ENCODE measurements around the gene KCNAB1.

Gene KCNAB1

DNA sequence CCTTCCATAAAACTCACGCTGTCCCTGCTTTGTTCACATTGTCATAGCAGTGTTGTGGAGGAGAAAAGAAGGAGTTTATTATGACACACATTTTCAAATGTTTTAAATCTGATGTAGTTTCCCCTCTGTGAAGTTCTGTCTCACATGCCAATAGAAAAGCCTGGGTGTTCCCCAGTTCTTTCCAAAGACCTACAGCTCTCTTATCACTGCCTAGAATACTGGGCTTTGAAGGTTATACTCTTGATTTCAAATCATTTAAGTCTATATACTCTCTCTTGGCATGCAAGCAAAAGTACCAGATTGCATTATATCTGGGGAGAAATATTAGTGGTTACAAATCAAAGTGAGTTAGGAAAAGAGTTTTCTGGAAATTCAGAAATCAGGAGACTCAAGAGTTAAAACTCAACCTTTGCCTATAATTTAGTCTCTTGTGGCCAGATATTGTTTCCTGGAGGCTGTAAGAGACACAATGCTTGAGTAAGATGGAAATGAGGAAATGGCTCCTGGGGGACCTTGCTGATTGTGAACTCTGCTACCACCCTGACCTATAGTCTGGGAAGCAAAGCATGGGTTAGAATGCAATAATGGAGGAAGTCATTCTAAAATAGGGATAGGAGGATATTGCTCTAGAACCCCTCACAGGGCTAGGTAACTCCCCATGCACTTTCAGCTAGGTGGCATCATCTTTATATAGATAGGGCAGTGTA, 182.8 kb downstream of the KCNAB1 start:
- no peaks in the 10 kb centered on the region for H3K79me2 ChIP-seq
- H3K9me3 ChIP-seq (ENCODE audit: control insufficient read depth, low read length), result no peaks in the 10 kb centered on the region
- H3K4me3 ChIP-seq (ENCODE audit: low read depth, low read length), result no peak overlapping the region
- no peak overlapping the region for H3K4me2 ChIP-seq (ENCODE audit: low read length)
- H2AFZ ChIP-seq, result no peak overlapping the region
- TF ChIP-seq, protein P1, sequence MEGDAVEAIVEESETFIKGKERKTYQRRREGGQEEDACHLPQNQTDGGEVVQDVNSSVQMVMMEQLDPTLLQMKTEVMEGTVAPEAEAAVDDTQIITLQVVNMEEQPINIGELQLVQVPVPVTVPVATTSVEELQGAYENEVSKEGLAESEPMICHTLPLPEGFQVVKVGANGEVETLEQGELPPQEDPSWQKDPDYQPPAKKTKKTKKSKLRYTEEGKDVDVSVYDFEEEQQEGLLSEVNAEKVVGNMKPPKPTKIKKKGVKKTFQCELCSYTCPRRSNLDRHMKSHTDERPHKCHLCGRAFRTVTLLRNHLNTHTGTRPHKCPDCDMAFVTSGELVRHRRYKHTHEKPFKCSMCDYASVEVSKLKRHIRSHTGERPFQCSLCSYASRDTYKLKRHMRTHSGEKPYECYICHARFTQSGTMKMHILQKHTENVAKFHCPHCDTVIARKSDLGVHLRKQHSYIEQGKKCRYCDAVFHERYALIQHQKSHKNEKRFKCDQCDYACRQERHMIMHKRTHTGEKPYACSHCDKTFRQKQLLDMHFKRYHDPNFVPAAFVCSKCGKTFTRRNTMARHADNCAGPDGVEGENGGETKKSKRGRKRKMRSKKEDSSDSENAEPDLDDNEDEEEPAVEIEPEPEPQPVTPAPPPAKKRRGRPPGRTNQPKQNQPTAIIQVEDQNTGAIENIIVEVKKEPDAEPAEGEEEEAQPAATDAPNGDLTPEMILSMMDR (IDR thresholded peaks at IDR 0.05), result no peak
- no peak overlapping the region for H3K27ac ChIP-seq
- no peaks in the 10 kb centered on the region for H3K27me3 ChIP-seq (ENCODE audit: control insufficient read depth, insufficient read depth, low read length)
- H3K36me3 ChIP-seq (ENCODE audit: control insufficient read depth, insufficient read depth, low read length), result no peaks in the 10 kb centered on the region
- no peaks in the 10 kb centered on the region for H3K4me1 ChIP-seq
- H3K9ac ChIP-seq, result no peak overlapping the region

- H2AFZ ChIP-seq, result no peak overlapping the region
- no peak overlapping the region for H3K27ac ChIP-seq
- no peak overlapping the region for H3K9ac ChIP-seq
- H3K9me3 ChIP-seq (ENCODE audit: control insufficient read depth, low read length), result no peaks in the 10 kb centered on the region
- H3K4me3 ChIP-seq (ENCODE audit: low read depth, low read length), result no peak overlapping the region
- H3K36me3 ChIP-seq (ENCODE audit: control insufficient read depth, insufficient read depth, low read length), result no peaks in the 10 kb centered on the region
- no peaks in the 10 kb centered on the region for H3K27me3 ChIP-seq (ENCODE audit: control insufficient read depth, insufficient read depth, low read length)
- no peaks in the 10 kb centered on the region for H3K79me2 ChIP-seq
- no peak overlapping the region for H3K4me2 ChIP-seq (ENCODE audit: low read length)
- no peaks in the 10 kb centered on the region for H3K4me1 ChIP-seq
- TF ChIP-seq, protein P1 (IDR thresholded peaks at IDR 0.05), result no peak
Measured at GRCh38 chr3:156304406-156304805, 184.0 kb downstream of the KCNAB1 start.

- no peak overlapping the region for H2AFZ ChIP-seq
- no peak overlapping the region for H3K27ac ChIP-seq
- H3K27me3 ChIP-seq (ENCODE audit: control insufficient read depth, insufficient read depth, low read length), result no peaks in the 10 kb centered on the region
- H3K4me3 ChIP-seq (ENCODE audit: low read depth, low read length), result no peak overlapping the region
- TF ChIP-seq, protein P1 (IDR thresholded peaks at IDR 0.05), result no peak
- no peaks in the 10 kb centered on the region for H3K4me1 ChIP-seq
- no peaks in the 10 kb centered on the region for H3K9me3 ChIP-seq (ENCODE audit: control insufficient read depth, low read length)
- H3K4me2 ChIP-seq (ENCODE audit: low read length), result no peak overlapping the region
- no peaks in the 10 kb centered on the region for H3K79me2 ChIP-seq
- no peaks in the 10 kb centered on the region for H3K36me3 ChIP-seq (ENCODE audit: control insufficient read depth, insufficient read depth, low read length)
- no peak overlapping the region for H3K9ac ChIP-seq
Measured at GRCh38 chr3:156305672-156306071, 185.3 kb downstream of the KCNAB1 start.

DNA sequence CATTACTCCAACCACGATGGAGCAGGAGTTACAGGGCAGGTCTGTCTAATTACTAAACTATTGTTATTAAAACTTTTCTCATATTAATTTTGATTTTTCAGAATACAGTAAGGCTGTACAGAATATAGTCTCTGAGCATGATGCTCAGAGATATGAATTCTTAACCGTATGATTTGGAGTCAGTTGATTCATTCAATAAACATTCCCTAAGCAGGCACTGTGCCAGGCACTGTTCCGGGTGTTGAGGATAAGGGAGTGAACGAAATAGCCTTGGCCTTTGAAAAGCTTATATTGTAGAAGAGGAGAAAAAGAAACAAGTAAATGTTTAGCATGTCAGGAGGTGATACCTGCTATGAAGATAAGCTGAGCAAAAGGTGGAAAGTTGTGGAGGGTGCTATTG, 187.3 kb downstream of the KCNAB1 start:
- no peaks in the 10 kb centered on the region for H3K36me3 ChIP-seq (ENCODE audit: control insufficient read depth, insufficient read depth, low read length)
- H3K27me3 ChIP-seq (ENCODE audit: control insufficient read depth, insufficient read depth, low read length), result no peaks in the 10 kb centered on the region
- H2AFZ ChIP-seq, result no peak overlapping the region
- H3K4me2 ChIP-seq (ENCODE audit: low read length), result no peak overlapping the region
- TF ChIP-seq, protein P1 (IDR thresholded peaks at IDR 0.05), result no peak
- H3K4me3 ChIP-seq (ENCODE audit: low read depth, low read length), result no peak overlapping the region
- H3K9me3 ChIP-seq (ENCODE audit: control insufficient read depth, low read length), result no peaks in the 10 kb centered on the region
- H3K4me1 ChIP-seq, result no peaks in the 10 kb centered on the region
- H3K79me2 ChIP-seq, result no peaks in the 10 kb centered on the region
- H3K27ac ChIP-seq, result no peak overlapping the region
- no peak overlapping the region for H3K9ac ChIP-seq

- H3K4me1 ChIP-seq, result no peaks in the 10 kb centered on the region
- no peak overlapping the region for H3K4me3 ChIP-seq (ENCODE audit: low read depth, low read length)
- H3K27me3 ChIP-seq (ENCODE audit: control insufficient read depth, insufficient read depth, low read length), result no peaks in the 10 kb centered on the region
- H3K36me3 ChIP-seq (ENCODE audit: control insufficient read depth, insufficient read depth, low read length), result no peaks in the 10 kb centered on the region
- no peaks in the 10 kb centered on the region for H3K9me3 ChIP-seq (ENCODE audit: control insufficient read depth, low read length)
- no peaks in the 10 kb centered on the region for H3K79me2 ChIP-seq
- no peak overlapping the region for H3K9ac ChIP-seq
- H3K27ac ChIP-seq, result no peak overlapping the region
- no peak overlapping the region for H3K4me2 ChIP-seq (ENCODE audit: low read length)
- no peak overlapping the region for H2AFZ ChIP-seq
- TF ChIP-seq, protein P1 (IDR thresholded peaks at IDR 0.05), result no peak
Measured at GRCh38 chr3:156311431-156311830, 191.1 kb downstream of the KCNAB1 start.
